ENCODE results near the gene OTUB1. TPM values are rescaled to one million over a fixed set of nuclear protein-coding genes. Genes with fewer than 3 reads are reported as not detected.

The OTUB1 gene
- total RNA-seq, 2 experiments from 2014 or later, result 86.8 to 93.6 TPM

GRCh38 chr11:64009710-64010109 lies 23.5 kb downstream of the OTUB1 start:
- H3K27me3 Mint-ChIP-seq, result peaks cover 24% of the 10 kb centered on the region

DNA sequence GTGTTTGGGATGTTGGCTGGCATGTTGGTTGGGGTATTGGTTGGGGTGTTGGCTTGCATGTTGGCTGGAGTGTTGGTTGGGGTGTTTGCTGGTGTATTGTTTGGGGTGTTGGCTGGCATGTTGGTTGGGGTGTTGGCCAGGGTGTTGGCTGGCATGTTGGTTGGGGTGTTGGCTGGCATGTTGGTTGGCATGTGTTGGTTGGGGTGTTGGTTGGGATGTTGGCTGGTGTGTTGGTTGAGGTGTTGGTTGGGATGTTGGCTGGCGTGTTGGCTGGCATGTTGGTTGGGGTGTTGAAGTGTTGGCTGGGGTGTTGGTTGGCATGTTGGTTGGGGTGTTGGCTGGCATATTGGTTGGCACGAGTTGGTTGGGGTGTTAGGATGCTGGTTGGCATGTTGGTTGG lies 24.5 kb downstream of the OTUB1 start:
- Mint-ChIP-seq H3K36me3 (ENCODE audit: low read depth) (peaks cover 2% of the 10 kb centered on the region), H3K27me3 (peaks cover 24% of the 10 kb centered on the region), H3K4me1 (peaks cover 4% of the 10 kb centered on the region), H3K9me3 (peaks cover 14% of the 10 kb centered on the region), H3K27ac (no peak overlapping the region), H3K4me3 (no peak overlapping the region)
- DNase-seq, result no peak
- ChIA-PET CTCF (no interaction called here), POLR2A (no interaction called here)

More at GRCh38 chr11:64009710-64010109, 23.5 kb downstream of the OTUB1 start:
- CTCF ChIA-PET, result no interaction called here
- Mint-ChIP-seq H3K4me1 (peaks cover 4% of the 10 kb centered on the region), H3K27ac (no peak overlapping the region), H3K4me3 (no peak overlapping the region), H3K9me3 (peaks cover 14% of the 10 kb centered on the region), H3K36me3 (ENCODE audit: low read depth) (peaks cover 2% of the 10 kb centered on the region)
- no peak for DNase-seq
- POLR2A ChIA-PET, result no interaction called here

- CTCF ChIA-PET, result no interaction called here
- no peak overlapping the region for H3K27ac Mint-ChIP-seq
- peaks cover 2% of the 10 kb centered on the region for H3K36me3 Mint-ChIP-seq (ENCODE audit: low read depth)
- peaks cover 21% of the 10 kb centered on the region for H3K27me3 Mint-ChIP-seq
- POLR2A ChIA-PET, result no interaction called here
- no peak overlapping the region for H3K4me3 Mint-ChIP-seq
- peaks cover 14% of the 10 kb centered on the region for H3K9me3 Mint-ChIP-seq
- H3K4me1 Mint-ChIP-seq, result peaks cover 4% of the 10 kb centered on the region
- no peak for DNase-seq
Measured at GRCh38 chr11:64011371-64011770, 25.1 kb downstream of the OTUB1 start.

- POLR2A ChIA-PET, result no interaction called here
- no peaks in the 10 kb centered on the region for H3K36me3 Mint-ChIP-seq (ENCODE audit: low read depth)
Measured at GRCh38 chr11:64013141-64013896, 27.1 kb downstream of the OTUB1 start.

GRCh38 chr11:64014356-64014755 lies 28.1 kb downstream of the OTUB1 start:
- Mint-ChIP-seq H3K27ac (no peak overlapping the region), H3K36me3 (ENCODE audit: low read depth) (no peaks in the 10 kb centered on the region), H3K27me3 (no peaks in the 10 kb centered on the region), H3K4me1 (no peaks in the 10 kb centered on the region), H3K9me3 (peaks cover 14% of the 10 kb centered on the region), H3K4me3 (no peak overlapping the region)
- CTCF ChIA-PET, result no interaction called here
- DNase-seq, result no peak
- POLR2A ChIA-PET, result no interaction called here

More at GRCh38 chr11:64013141-64013896, 27.1 kb downstream of the OTUB1 start:
- Mint-ChIP-seq H3K27me3 (peaks cover 1% of the 10 kb centered on the region), H3K9me3 (peaks cover 14% of the 10 kb centered on the region), H3K4me1 (no peaks in the 10 kb centered on the region), H3K27ac (no peak overlapping the region), H3K4me3 (no peak overlapping the region)
- CTCF ChIA-PET, result interaction anchor here (0.7 kb wide), 1 partner anchor 13 kb away, joined by 3 read pairs; no protein-coding TSS in a partner anchor
- DNase-seq, result no peak

DNA sequence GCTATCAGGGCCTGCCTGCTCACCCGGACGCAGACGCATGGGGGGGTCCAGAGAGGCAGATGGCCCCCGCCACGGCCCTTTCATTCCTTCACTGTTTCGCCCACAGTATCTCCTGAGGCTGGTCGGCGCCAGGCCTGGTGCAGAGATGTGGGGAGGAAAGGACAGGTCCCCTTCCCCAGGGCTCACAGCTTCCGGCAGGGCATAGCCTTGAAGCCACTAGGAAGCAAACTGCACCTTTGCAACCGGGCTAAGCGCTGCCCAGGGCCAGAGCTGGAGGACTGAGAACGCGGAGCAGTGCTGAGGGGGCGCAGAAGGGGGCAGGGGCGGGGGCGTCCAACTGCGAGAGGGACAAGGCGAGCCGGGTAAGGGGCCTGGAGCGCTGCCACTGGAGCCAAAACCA lies 29.3 kb downstream of the OTUB1 start:
- Mint-ChIP-seq H3K27ac (no peak overlapping the region), H3K4me1 (no peaks in the 10 kb centered on the region), H3K36me3 (ENCODE audit: low read depth) (no peaks in the 10 kb centered on the region), H3K27me3 (no peaks in the 10 kb centered on the region), H3K4me3 (no peak overlapping the region), H3K9me3 (peaks cover 8% of the 10 kb centered on the region)
- ChIA-PET POLR2A (no interaction called here), CTCF (interaction anchor here (1.2 kb wide), 1 partner anchor 16 kb away, joined by 4 read pairs; no protein-coding TSS in a partner anchor)
- DNase-seq, result no peak

GRCh38 chr11:64015935-64016845 lies 30.0 kb downstream of the OTUB1 start:
- H3K4me3 Mint-ChIP-seq, result no peak overlapping the region
- H3K27ac Mint-ChIP-seq, result no peak overlapping the region
- H3K9me3 Mint-ChIP-seq, result peaks cover 2% of the 10 kb centered on the region
- ChIA-PET POLR2A (interaction anchor here (1.0 kb wide), 1 partner anchor 9 kb away, joined by 3 read pairs; no protein-coding TSS in a partner anchor), CTCF (interaction anchor here (1.2 kb wide), 1 partner anchor 16 kb away, joined by 4 read pairs; no protein-coding TSS in a partner anchor)
- no peaks in the 10 kb centered on the region for H3K27me3 Mint-ChIP-seq
- H3K36me3 Mint-ChIP-seq (ENCODE audit: low read depth), result no peaks in the 10 kb centered on the region
- DNase-seq, result no peak
- no peaks in the 10 kb centered on the region for H3K4me1 Mint-ChIP-seq

DNA sequence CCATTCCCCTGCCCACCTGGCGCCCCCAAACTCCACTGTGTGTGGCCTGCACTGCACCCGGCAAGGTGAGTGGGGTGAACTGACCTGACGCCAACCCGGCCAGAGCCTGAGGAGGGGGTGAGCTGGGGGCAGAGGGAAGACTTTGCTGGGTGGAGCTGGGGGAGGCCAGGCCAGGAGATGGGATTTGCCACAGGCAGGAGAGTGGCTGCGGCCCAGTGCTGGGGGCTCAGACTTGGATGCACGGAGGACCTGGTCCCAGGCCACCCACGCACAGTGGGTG lies 31.6 kb downstream of the OTUB1 start:
- Mint-ChIP-seq H3K27me3 (no peaks in the 10 kb centered on the region), H3K36me3 (ENCODE audit: low read depth) (no peaks in the 10 kb centered on the region), H3K27ac (no peak overlapping the region), H3K4me3 (no peak overlapping the region), H3K4me1 (no peaks in the 10 kb centered on the region), H3K9me3 (no peaks in the 10 kb centered on the region)
- CTCF ChIA-PET, result no interaction called here
- POLR2A ChIA-PET, result interaction anchor here (1.6 kb wide), 1 partner anchor 16 kb away, joined by 4 read pairs; no protein-coding TSS in a partner anchor
- DNase-seq, result no peak

DNA sequence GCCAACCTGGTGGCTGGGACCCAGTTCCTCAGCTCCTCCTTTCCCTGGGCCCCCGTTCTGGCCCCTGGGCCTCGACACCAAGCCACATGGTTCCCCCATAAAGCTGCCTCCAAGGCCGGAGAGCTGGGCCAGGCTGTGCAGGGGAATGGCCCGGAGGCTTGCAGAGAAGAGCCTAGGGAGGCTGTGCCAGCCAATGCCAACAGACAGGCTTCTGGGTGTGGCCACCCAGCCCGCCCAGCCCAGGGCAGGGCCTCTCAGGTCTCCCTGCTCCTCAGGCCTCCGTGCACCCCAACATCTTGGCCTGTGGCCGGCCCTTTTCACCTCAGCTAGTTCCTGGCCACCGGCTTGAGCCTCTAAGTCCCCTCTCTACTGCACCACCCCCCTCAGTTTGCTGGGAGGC lies 32.1 kb downstream of the OTUB1 start:
- POLR2A ChIA-PET, result interaction anchor here (1.6 kb wide), 1 partner anchor 16 kb away, joined by 4 read pairs; no protein-coding TSS in a partner anchor
- no peak for DNase-seq
- Mint-ChIP-seq H3K27ac (no peak overlapping the region), H3K9me3 (no peaks in the 10 kb centered on the region), H3K27me3 (no peaks in the 10 kb centered on the region), H3K36me3 (ENCODE audit: low read depth) (no peaks in the 10 kb centered on the region), H3K4me1 (no peaks in the 10 kb centered on the region), H3K4me3 (no peak overlapping the region)
- CTCF ChIA-PET, result no interaction called here

DNA sequence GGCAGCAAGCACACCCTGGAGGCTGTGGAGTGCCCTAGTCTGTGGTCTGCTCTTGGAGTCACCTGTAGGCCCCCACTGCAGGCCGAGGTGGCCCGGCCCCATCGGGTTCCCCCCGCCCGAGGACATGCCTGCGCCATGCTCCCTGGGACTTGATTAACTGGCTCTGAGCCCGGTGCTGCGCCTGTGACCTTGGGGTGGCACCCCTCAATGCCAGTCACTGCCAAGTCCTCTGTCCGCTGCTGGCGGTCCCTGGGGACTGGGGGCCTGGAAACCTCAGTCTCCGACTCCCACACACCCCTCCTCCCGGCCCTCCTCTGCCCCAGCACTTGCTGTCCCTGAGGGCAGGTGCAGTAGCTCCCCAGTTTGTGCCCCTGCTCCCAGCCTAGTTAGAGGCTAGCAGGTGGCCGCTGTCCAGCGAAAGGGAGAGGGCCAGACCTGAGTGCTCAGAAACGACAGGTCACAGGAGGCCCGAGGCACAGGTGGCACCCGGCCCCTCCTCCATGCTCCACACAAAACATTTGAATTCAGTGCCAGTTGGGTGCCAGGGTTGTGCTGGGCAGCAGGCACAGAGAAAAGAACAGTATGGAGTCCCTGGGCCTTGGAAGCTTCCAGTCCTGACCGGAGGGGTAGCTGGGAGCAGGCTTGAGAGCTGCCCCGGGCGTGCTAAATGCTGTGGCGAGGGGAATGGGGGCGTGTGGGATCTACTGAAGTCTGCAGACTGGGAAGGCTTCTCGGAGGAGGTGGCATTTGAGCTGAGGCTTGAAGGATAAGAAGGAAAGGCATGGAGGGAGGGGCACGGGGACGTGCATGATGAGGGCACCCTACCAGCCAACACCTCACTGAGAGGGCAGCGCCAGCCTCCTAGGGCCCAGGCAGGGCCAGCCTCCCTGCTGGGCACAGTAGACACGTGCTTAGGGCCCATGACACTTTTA lies 33.1 kb downstream of the OTUB1 start:
- Mint-ChIP-seq H3K4me3 (no peak overlapping the region), H3K4me1 (no peaks in the 10 kb centered on the region), H3K9me3 (no peaks in the 10 kb centered on the region), H3K27me3 (no peaks in the 10 kb centered on the region), H3K36me3 (ENCODE audit: low read depth) (no peaks in the 10 kb centered on the region), H3K27ac (no peak overlapping the region)
- ChIA-PET POLR2A (no interaction called here), CTCF (no interaction called here)
- no peak for DNase-seq

- CTCF ChIA-PET, result no interaction called here
Measured at GRCh38 chr11:64020976-64021756, 34.9 kb downstream of the OTUB1 start.

GRCh38 chr11:64021757-64022093 lies 35.5 kb downstream of the OTUB1 start:
- CTCF ChIA-PET, result no interaction called here
- H3K4me1 Mint-ChIP-seq, result no peaks in the 10 kb centered on the region
- H3K9me3 Mint-ChIP-seq, result no peaks in the 10 kb centered on the region
- no peak overlapping the region for H3K4me3 Mint-ChIP-seq
- no peak overlapping the region for H3K27ac Mint-ChIP-seq
- no peak for DNase-seq
- no peaks in the 10 kb centered on the region for H3K27me3 Mint-ChIP-seq
- no peaks in the 10 kb centered on the region for H3K36me3 Mint-ChIP-seq (ENCODE audit: low read depth)
- POLR2A ChIA-PET, result no interaction called here

More at GRCh38 chr11:64020976-64021756, 34.9 kb downstream of the OTUB1 start:
- POLR2A ChIA-PET, result no interaction called here
- Mint-ChIP-seq H3K36me3 (ENCODE audit: low read depth) (no peaks in the 10 kb centered on the region), H3K27ac (no peak overlapping the region), H3K27me3 (no peaks in the 10 kb centered on the region), H3K9me3 (no peaks in the 10 kb centered on the region), H3K4me3 (no peak overlapping the region), H3K4me1 (no peaks in the 10 kb centered on the region)
- DNase-seq, result no peak
